B cell (primary cell): ENCODE data around the gene HAO1. TPM values are rescaled to one million over a fixed set of nuclear protein-coding genes. Genes with fewer than 3 reads are reported as not detected.

Source experiments
- ATAC-seq: fragments of 200-7000 bp; cut with Tn5 transposase; one replicate; pipeline ENCODE4 v1.10.0; 2021; ENCODE audit warnings: low read depth, mild to moderate bottlenecking, moderate number of reproducible peaks, moderate library complexity
- CTCF ChIA-PET: fragments of 350-600 bp; sonication (Branson Sonifier 250); formaldehyde crosslinking; loops from one replicate; lab custom pipeline; 2021; ENCODE audit warnings: antibody characterized with exemption, inconsistent platforms; lab: Charles Lee
- POLR2A ChIA-PET: fragments of 350-600 bp; sonication (Branson Sonifier 250); formaldehyde crosslinking; loops from one replicate; lab custom pipeline; 2021; ENCODE audit warnings: antibody characterized with exemption; lab: Charles Lee
- DNase-seq: peaks from one replicate; pipeline ENCODE4 v3.0.0; 2013
- H2AFZ ChIP-seq: 2 replicates; pipeline ENCODE4 v1.6.1; 2012; ENCODE audit warnings: mild to moderate bottlenecking, low read depth, low read length; ENCODE audit not compliant: insufficient read depth, poor library complexity, severe bottlenecking
- H3K27ac ChIP-seq, 2 donors: 1 replicate in 1 of 2; 2 replicates in 1 of 2; pipeline ENCODE4 v1.5.1; 2012 to 2013; ENCODE audit warnings: low read length in 2 of 2, mild to moderate bottlenecking in 2 of 2, moderate library complexity in 1 of 2
- H3K27me3 ChIP-seq, 4 experiments: fragments of 200-600 bp in 1 of 4; sonication (generic) in 1 of 4; replicated peaks in 1 of 4; 1 replicate in 2 of 4; 2 replicates in 2 of 4; pipeline versions ENCODE4 v1.6.1 to v1.7.0; 2013 to 2016; ENCODE audit warnings: low read length in 3 of 4, mild to moderate bottlenecking in 2 of 4, mixed read lengths in 1 of 4, moderate library complexity in 1 of 4; ENCODE audit not compliant: insufficient read depth in 4 of 4, control insufficient read depth in 3 of 4; ENCODE audit errors: control extremely low read depth in 1 of 4
- H3K36me3 ChIP-seq, 2 experiments: replicated peaks in 1 of 2; 1 replicate in 1 of 2; 2 replicates in 1 of 2; pipeline versions ENCODE4 v1.6.1 to v1.7.1; 2013; ENCODE audit warnings: low read length in 1 of 2; ENCODE audit not compliant: insufficient read depth in 2 of 2, control insufficient read depth in 1 of 2; ENCODE audit errors: control extremely low read depth in 1 of 2, extremely low read depth in 1 of 2
- H3K4me1 ChIP-seq, 2 donors: fragments of 200-600 bp in 1 of 2; sonication (generic) in 1 of 2; 1 replicate in 1 of 2; 2 replicates in 1 of 2; pipeline versions ENCODE4 v1.5.1 to v1.6.1; 2013 to 2017; ENCODE audit warnings: low read length in 2 of 2; ENCODE audit not compliant: control insufficient read depth in 2 of 2, insufficient read depth in 2 of 2
- H3K4me2 ChIP-seq: replicated peaks from 2 replicates; pipeline ENCODE3; 2012; ENCODE audit warnings: mild to moderate bottlenecking, low read depth, low read length; ENCODE audit not compliant: poor library complexity, severe bottlenecking
- H3K4me3 ChIP-seq, 5 experiments: fragments of 200-600 bp in 1 of 5; sonication (generic) in 1 of 5; 1 replicate in 3 of 5; 2 replicates in 2 of 5; pipeline versions ENCODE4 v1.5.1 to v1.7.0; 2011 to 2016; ENCODE audit warnings: low read length in 4 of 5, mild to moderate bottlenecking in 4 of 5, low read depth in 2 of 5, control low read depth in 1 of 5, moderate library complexity in 1 of 5; ENCODE audit not compliant: insufficient read depth in 1 of 5; ENCODE audit errors: control extremely low read depth in 1 of 5, extremely low read depth in 1 of 5
- H3K79me2 ChIP-seq: fragments of 200-600 bp; sonication (generic); one replicate; pipeline ENCODE4 v1.6.0; 2016; ENCODE audit warnings: low read length; ENCODE audit not compliant: control insufficient read depth, insufficient read depth
- H3K9ac ChIP-seq: fragments of 200-600 bp; sonication (generic); 2 replicates; pipeline ENCODE4 v1.6.1; 2017; ENCODE audit warnings: mild to moderate bottlenecking, low read length, moderate library complexity
- H3K9me3 ChIP-seq, 3 donors: one replicate each; pipeline versions ENCODE4 v1.6.1 to v1.7.1; 2013; ENCODE audit warnings: low read length in 2 of 3; ENCODE audit not compliant: control insufficient read depth in 2 of 3, insufficient read depth in 1 of 3; ENCODE audit errors: control extremely low read depth in 1 of 3
- H4K20me1 ChIP-seq: 2 replicates; pipeline ENCODE4 v1.6.0; 2012; ENCODE audit warnings: mild to moderate bottlenecking, low read length; ENCODE audit not compliant: insufficient read depth, control insufficient read depth, poor library complexity, severe bottlenecking
- H3K27ac Mint-ChIP-seq: one replicate; pipeline ENCODE4 v1.8.0; 2021; ENCODE audit warnings: mixed read lengths
- H3K27me3 Mint-ChIP-seq: one replicate; pipeline ENCODE4 v1.8.0; 2021; ENCODE audit warnings: mixed read lengths
- H3K4me1 Mint-ChIP-seq: one replicate; pipeline ENCODE4 v1.8.0; 2021; ENCODE audit warnings: mixed read lengths
- H3K4me3 Mint-ChIP-seq: one replicate; pipeline ENCODE4 v1.8.0; 2021; ENCODE audit warnings: mixed read lengths
- H3K9me3 Mint-ChIP-seq: one replicate; pipeline ENCODE4 v1.8.0; 2022; ENCODE audit warnings: mixed read lengths; ENCODE audit not compliant: insufficient read depth
- CTCF ChIP-seq: fragments of 200-600 bp; IDR thresholded peaks from one replicate; pipeline ENCODE4 v1.8.0; 2022; ENCODE audit warnings: antibody characterized with exemption, mild to moderate bottlenecking
- EZH2 ChIP-seq: IDR thresholded peaks from 2 replicates; pipeline ENCODE4 v1.6.1; 2012; ENCODE audit warnings: borderline replicate concordance, low read depth, mild to moderate bottlenecking, moderate library complexity, low read length; ENCODE audit not compliant: insufficient read depth, poor library complexity, severe bottlenecking
- WGBS: methylation state at CpG from one replicate; pipeline ENCODE4 v1.1.5; 2013; ENCODE audit warnings: missing lambda C conversion rate; ENCODE audit not compliant: insufficient coverage; 5-methylcytosine and 5-hydroxymethylcytosine counted together
- intact Hi-C: fragments of 100-400 bp; cut with micrococcal nuclease; formaldehyde crosslinking; loops from one replicate; pipeline ENCODE4 v1.10.0; 2022
- polyA plus RNA-seq: library from polyadenylated mRNA; depleted of rRNA; stranded (reverse); fragments of >200 nt; gene quantifications from 2 replicates; pipeline ENCODE4 v1.2.3, GENCODE V29; 2012
- total RNA-seq, 2 donors: library from RNA; stranded (reverse); fragments of 120-200 nt in 1 of 2; gene quantifications; 1 replicate in 1 of 2; 2 replicates in 1 of 2; pipeline versions ENCODE4 v1.2.3 to v1.2.4, GENCODE V29; 2013 to 2022

The HAO1 gene
- total and polyA plus RNA-seq, 2 donors (not counting 1 experiment from before 2014, with no cell fraction given), result not detected

- H3K27ac Mint-ChIP-seq, result no peak overlapping the region
- ATAC-seq (no peak), DNase-seq (no peak)
- Histone ChIP-seq H3K9me3 (no peaks in the 10 kb centered on the region), H3K4me1 (no peaks in the 10 kb centered on the region), H3K9ac (no peak overlapping the region), H3K4me3 (no peak overlapping the region), H2AFZ (no peak overlapping the region), H3K79me2 (no peaks in the 10 kb centered on the region), H3K4me2 (no peak overlapping the region), H3K36me3 (no peaks in the 10 kb centered on the region), H3K27me3 (no peaks in the 10 kb centered on the region), H4K20me1 (no peaks in the 10 kb centered on the region), H3K27ac (no peak overlapping the region)
- intact Hi-C loops, result no loop called here
- no peak for TF ChIP-seq EZH2
- TF ChIP-seq CTCF, result no peak
- no peaks in the 10 kb centered on the region for H3K27me3 Mint-ChIP-seq
- WGBS, result 97% methylated on average over 7 of the region's 11 CpGs
- ChIA-PET POLR2A (no interaction called here), CTCF (no interaction called here)
- no peak overlapping the region for H3K4me3 Mint-ChIP-seq
- no peaks in the 10 kb centered on the region for H3K9me3 Mint-ChIP-seq
- no peaks in the 10 kb centered on the region for H3K4me1 Mint-ChIP-seq
These were observed 74.0 kb downstream of the HAO1 start for GRCh38 chr20:7866285-7866684.

GRCh38 chr20:7859356-7859802, 80.9 kb downstream of the HAO1 start:
- intact Hi-C loops, result no loop called here
- H3K4me3 Mint-ChIP-seq, result no peak overlapping the region
- DNase-seq (peak; percentile 17), ATAC-seq (no peak)
- no peak for TF ChIP-seq CTCF
- no peak for TF ChIP-seq EZH2
- H3K27ac ChIP-seq, result no peak overlapping the region
- H3K4me2 ChIP-seq, result no peak overlapping the region
- H3K79me2 ChIP-seq, result no peaks in the 10 kb centered on the region
- H3K9me3 Mint-ChIP-seq, result no peaks in the 10 kb centered on the region
- no peak overlapping the region for H2AFZ ChIP-seq
- 20% methylated on average over 1 of the region's 3 CpGs for WGBS
- no peaks in the 10 kb centered on the region for H3K4me1 ChIP-seq
- no peaks in the 10 kb centered on the region for H3K27me3 Mint-ChIP-seq
- ChIA-PET CTCF (interaction anchor here (0.7 kb wide), 1 partner anchor 693 kb away, joined by 3 read pairs; no protein-coding TSS in a partner anchor), POLR2A (no interaction called here)
- no peak overlapping the region for H3K27ac Mint-ChIP-seq
- no peak overlapping the region for H3K4me3 ChIP-seq
- H3K9ac ChIP-seq, result no peak overlapping the region
- no peaks in the 10 kb centered on the region for H3K4me1 Mint-ChIP-seq
- no peaks in the 10 kb centered on the region for H4K20me1 ChIP-seq
- no peaks in the 10 kb centered on the region for H3K9me3 ChIP-seq
- H3K27me3 ChIP-seq, result no peaks in the 10 kb centered on the region
- H3K36me3 ChIP-seq, result no peaks in the 10 kb centered on the region
